Vagina (tissue), 2 donors: ENCODE measurements around the gene RIPOR3. TPM values are rescaled to one million over a fixed set of nuclear protein-coding genes. Genes with fewer than 3 reads are reported as not detected.

Source experiments
- DNase-seq, 2 donors: peaks; one replicate each; pipeline ENCODE4 v3.0.0-alpha.2; 2017; ENCODE audit errors: extremely low spot score in 2 of 2
- H3K27ac ChIP-seq: fragments of 200-600 bp; sonication (generic); one replicate; pipeline ENCODE4 v1.5.1; 2019
- H3K27me3 ChIP-seq: fragments of 200-600 bp; sonication (generic); one replicate; pipeline ENCODE4 v1.5.1; 2019
- H3K36me3 ChIP-seq, 2 donors: fragments of 200-600 bp; sonication (generic); one replicate each; pipeline ENCODE4 v1.5.1; 2017 to 2019
- H3K4me1 ChIP-seq: fragments of 200-600 bp; sonication (generic); one replicate; pipeline ENCODE4 v1.5.1; 2019
- H3K4me3 ChIP-seq, 2 donors: fragments of 200-600 bp; sonication (generic); 1 replicate in 1 of 2; 2 replicates in 1 of 2; pipeline ENCODE4 v1.5.1; 2016 to 2019
- H3K9me3 ChIP-seq: fragments of 200-600 bp; sonication (generic); one replicate; pipeline ENCODE4 v1.5.1; 2019
- POLR2A ChIP-seq, 2 donors: fragments of 450-650 bp; IDR thresholded peaks; one replicate each; pipeline ENCODE4 v1.6.1; 2017; ENCODE audit warnings: antibody characterized with exemption in 2 of 2, mild to moderate bottlenecking in 2 of 2, moderate library complexity in 2 of 2
- POLR2AphosphoS5 ChIP-seq, 2 donors: sonication (generic); formaldehyde crosslinking; IDR thresholded peaks; one replicate each; pipeline ENCODE4 v1.9.0; 2017; ENCODE audit warnings: antibody characterized with exemption in 2 of 2, mild to moderate bottlenecking in 2 of 2, low read depth in 1 of 2; ENCODE audit not compliant: insufficient read depth in 1 of 2
- intact Hi-C: fragments of 100-400 bp; cut with DNase I; formaldehyde crosslinking; loops from one replicate; pipeline ENCODE4 v1.15.1; 2023
- total RNA-seq: library from RNA; depleted of rRNA; stranded (reverse); fragments of >200 nt; gene quantifications from one replicate; pipeline ENCODE4 v1.2.3, GENCODE V29; 2016
- TF ChIP-seq, protein P1 (sequence below), 3 experiments: fragments of 450-650 bp in 2 of 3; fragments of 200-600 bp in 1 of 3; sonication (generic) in 1 of 3; IDR thresholded peaks; one replicate each; pipeline ENCODE4 v1.5.1; 2017 to 2019; ENCODE audit warnings: antibody characterized with exemption in 3 of 3, mild to moderate bottlenecking in 2 of 3, moderate library complexity in 2 of 3

RIPOR3 gene
- total RNA-seq, 1 donor from 2014 or later: 38.1 TPM

DNA sequence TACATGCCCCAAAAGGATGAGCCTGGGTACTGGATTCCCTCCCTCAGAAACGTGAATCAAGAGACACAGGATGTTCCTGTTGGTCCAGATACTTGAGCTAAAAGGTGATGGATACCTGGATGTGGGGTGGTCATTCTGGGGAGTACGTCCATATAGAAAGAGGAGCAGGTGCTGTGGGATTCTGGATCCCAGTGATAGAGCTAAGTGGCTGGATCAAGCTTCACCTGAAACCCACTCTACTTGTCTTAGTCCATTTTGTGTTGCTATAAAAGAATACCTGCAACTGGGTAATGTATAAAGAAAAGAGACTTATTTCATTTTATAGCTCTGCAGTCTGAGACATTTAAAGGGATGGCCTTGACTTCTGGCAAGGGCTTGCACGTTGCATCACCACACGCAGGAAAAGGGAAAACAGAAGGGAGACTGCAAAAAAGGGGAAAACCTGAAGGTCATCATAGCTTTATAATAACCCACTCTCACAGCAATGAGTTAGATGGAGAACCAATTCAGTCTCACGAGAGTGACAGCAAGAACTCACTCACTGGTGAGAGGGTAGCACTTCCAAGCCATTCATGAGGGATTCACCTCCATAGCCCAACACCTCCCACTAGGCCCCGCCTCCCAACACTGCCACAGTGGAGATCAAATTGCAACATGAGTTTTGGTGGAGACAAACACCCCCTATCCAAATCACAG, 31.2 kb downstream of the RIPOR3 start:
- intact Hi-C loops: no loop called here
- H3K4me1 ChIP-seq: peaks cover 78% of the 10 kb centered on the region

DNA sequence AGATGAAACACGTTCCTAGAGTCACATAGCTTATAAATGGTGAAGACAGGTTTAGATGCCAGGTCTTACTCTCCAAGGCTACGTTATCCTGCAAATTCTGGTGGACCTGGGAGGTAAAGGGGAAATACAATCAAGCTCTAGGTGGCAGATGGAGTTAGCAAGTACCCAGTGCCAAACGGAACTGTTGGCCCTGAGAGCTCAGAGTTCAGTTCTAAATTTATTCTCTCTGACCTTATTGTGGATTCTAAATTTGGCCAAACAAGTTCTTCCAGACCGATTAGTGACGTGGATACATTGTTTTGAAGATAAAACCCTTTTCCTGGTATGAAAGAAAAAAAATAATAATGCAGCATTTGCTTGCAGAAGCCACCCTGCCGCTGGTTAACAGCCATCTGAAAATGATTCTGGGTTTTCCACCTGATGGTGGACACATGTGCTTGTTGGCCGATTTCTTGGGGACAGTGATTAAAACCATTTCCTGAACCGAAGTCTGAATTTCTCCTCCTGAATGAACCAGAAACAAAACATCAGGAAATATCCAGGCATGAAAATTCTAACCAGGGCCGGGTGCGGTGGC, 32.5 kb downstream of the RIPOR3 start:
- H3K27ac ChIP-seq: peak overlapping the region; percentile 84
- TF ChIP-seq, protein P1, sequence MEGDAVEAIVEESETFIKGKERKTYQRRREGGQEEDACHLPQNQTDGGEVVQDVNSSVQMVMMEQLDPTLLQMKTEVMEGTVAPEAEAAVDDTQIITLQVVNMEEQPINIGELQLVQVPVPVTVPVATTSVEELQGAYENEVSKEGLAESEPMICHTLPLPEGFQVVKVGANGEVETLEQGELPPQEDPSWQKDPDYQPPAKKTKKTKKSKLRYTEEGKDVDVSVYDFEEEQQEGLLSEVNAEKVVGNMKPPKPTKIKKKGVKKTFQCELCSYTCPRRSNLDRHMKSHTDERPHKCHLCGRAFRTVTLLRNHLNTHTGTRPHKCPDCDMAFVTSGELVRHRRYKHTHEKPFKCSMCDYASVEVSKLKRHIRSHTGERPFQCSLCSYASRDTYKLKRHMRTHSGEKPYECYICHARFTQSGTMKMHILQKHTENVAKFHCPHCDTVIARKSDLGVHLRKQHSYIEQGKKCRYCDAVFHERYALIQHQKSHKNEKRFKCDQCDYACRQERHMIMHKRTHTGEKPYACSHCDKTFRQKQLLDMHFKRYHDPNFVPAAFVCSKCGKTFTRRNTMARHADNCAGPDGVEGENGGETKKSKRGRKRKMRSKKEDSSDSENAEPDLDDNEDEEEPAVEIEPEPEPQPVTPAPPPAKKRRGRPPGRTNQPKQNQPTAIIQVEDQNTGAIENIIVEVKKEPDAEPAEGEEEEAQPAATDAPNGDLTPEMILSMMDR (IDR thresholded peaks at IDR 0.05): no peak
- peak in 1 of 2 donors; percentile 55 for TF ChIP-seq POLR2AphosphoS5 (IDR thresholded peaks at IDR 0.05; ENCODE audit: insufficient read depth in 1 of 2, low read depth in 1 of 2)
- intact Hi-C loops: no loop called here
- no peak overlapping the region for H3K4me3 ChIP-seq
- peaks cover 87% of the 10 kb centered on the region for H3K4me1 ChIP-seq
- H3K9me3 ChIP-seq: no peaks in the 10 kb centered on the region
- H3K27me3 ChIP-seq: no peaks in the 10 kb centered on the region
- H3K36me3 ChIP-seq: no peaks in the 10 kb centered on the region
- DNase-seq: no peak

More for the DNA sequence above, 31.2 kb downstream of the RIPOR3 start:
- no peak overlapping the region for H3K4me3 ChIP-seq
- peak overlapping the region; percentile 84 for H3K27ac ChIP-seq
- no peaks in the 10 kb centered on the region for H3K9me3 ChIP-seq
- H3K36me3 ChIP-seq: no peaks in the 10 kb centered on the region
- no peak for DNase-seq
- no peaks in the 10 kb centered on the region for H3K27me3 ChIP-seq
- TF ChIP-seq, protein P1 (IDR thresholded peaks at IDR 0.05): no peak
- no peak for TF ChIP-seq POLR2A (IDR thresholded peaks at IDR 0.05)
- no peak for TF ChIP-seq POLR2AphosphoS5 (IDR thresholded peaks at IDR 0.05; ENCODE audit: insufficient read depth in 1 of 2, low read depth in 1 of 2)

DNA sequence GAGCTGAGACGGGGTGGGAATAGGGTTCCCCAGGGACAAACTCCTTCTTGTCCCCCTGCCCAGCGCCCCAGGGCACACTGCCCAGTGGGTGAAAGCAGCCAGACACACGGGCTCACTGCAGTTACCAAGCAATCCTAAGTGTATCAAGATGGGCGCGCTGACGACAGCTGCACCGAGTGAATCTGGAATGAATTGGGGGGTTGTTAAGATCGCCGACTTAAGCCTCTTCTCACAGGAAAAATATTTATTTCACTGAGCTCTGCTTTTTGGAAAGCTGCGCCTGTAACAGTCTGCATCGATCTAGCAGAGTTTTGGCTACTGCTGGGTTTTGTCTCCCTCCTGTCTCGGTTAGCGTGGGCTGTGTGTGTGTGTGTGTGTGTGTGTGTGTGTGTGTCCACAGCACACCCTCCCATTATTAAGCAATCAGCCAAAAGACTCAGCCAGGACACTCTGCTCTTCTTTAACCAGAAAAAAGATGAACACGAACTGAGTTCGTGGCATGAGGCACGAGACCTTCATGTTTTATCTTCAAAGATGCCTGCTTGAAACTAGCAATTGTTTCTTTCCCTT, 35.9 kb downstream of the RIPOR3 start:
- H3K27me3 ChIP-seq: no peaks in the 10 kb centered on the region
- intact Hi-C loops: no loop called here
- peak overlapping the region; percentile 80 for H3K27ac ChIP-seq
- TF ChIP-seq, protein P1 (IDR thresholded peaks at IDR 0.05): no peak
- TF ChIP-seq POLR2AphosphoS5 (IDR thresholded peaks at IDR 0.05; ENCODE audit: insufficient read depth in 1 of 2, low read depth in 1 of 2): peak; percentile 33 to 71
- H3K9me3 ChIP-seq: no peaks in the 10 kb centered on the region
- H3K36me3 ChIP-seq: no peaks in the 10 kb centered on the region
- DNase-seq: peak in 1 of 2 donors; percentile 96
- no peak overlapping the region for H3K4me3 ChIP-seq
- peaks cover 60% of the 10 kb centered on the region for H3K4me1 ChIP-seq

DNA sequence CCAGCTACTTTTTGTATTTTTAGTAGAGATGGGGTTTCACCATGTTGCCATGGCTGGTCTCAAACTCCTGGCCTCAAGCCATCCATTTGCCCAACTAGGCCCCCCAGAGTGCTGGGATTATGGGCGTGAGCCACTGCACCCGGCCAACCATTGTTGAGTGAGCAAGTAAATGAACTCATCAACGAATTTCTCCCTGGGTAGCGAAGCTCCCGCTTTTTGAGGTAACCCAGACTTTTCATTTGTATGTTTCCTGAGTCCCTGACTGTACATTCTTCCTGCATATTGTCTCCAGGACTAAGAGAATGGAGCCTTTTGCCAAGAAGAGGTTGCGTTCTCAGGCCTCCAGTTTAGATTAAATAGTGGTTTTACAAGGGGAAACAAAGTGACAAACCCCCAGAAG, 36.4 kb downstream of the RIPOR3 start:
- Histone ChIP-seq H3K4me1 (peaks cover 60% of the 10 kb centered on the region), H3K4me3 (no peak overlapping the region), H3K36me3 (no peaks in the 10 kb centered on the region), H3K9me3 (no peaks in the 10 kb centered on the region), H3K27ac (peak overlapping the region; percentile 80), H3K27me3 (no peaks in the 10 kb centered on the region)
- TF ChIP-seq, protein P1 (IDR thresholded peaks at IDR 0.05): no peak
- no peak for TF ChIP-seq POLR2AphosphoS5 (IDR thresholded peaks at IDR 0.05; ENCODE audit: insufficient read depth in 1 of 2, low read depth in 1 of 2)
- TF ChIP-seq POLR2A (IDR thresholded peaks at IDR 0.05): no peak
- DNase-seq: no peak
- intact Hi-C loops: no loop called here
